CD4-positive, alpha-beta T cell treated with Interleukin-4 for 4 hours (primary cell): Measurements from ENCODE around the gene OR2M7.
"Not testable (repeated sequence)": the region's sequence is repeated elsewhere in the genome, so short reads cannot be mapped to it uniquely, and the experiment has no call there.

ENCODE experiments used
- DNase-seq: peaks from one replicate; pipeline ENCODE4 v3.0.0-alpha.2; 2020

Gene OR2M7

GRCh38 chr1:248324468-248324867, at the start of gene OR2M7:
Gene OR2M7, minus strand, starts transcription at chr1:248324568. Its CDS starts 0 bp downstream, at chr1:248324568.
- DNase-seq: no peak

GRCh38 chr1:248373761-248374160, 49.4 kb upstream of the OR2M7 start:
- no peak for DNase-seq

GRCh38 chr1:248372394-248372793, 48.0 kb upstream of the OR2M7 start:
- DNase-seq: no peak

- no peak for DNase-seq
Measured at GRCh38 chr1:248366609-248367008, 42.2 kb upstream of the OR2M7 start.

- no peak for DNase-seq
Measured at GRCh38 chr1:248361121-248361715, 36.9 kb upstream of the OR2M7 start, which contains the start of gene OR2T4. Gene OR2T4, plus strand, starts transcription at chr1:248361665. Its CDS starts 0 bp downstream, at chr1:248361665.

GRCh38 chr1:248359415-248359814, 35.0 kb upstream of the OR2M7 start:
- DNase-seq: no peak

GRCh38 chr1:248348475-248348874, 24.1 kb upstream of the OR2M7 start, which contains the start of gene OR14C36:
Gene OR14C36, plus strand, starts transcription at chr1:248348775. Its CDS starts 0 bp downstream, at chr1:248348775.
- DNase-seq: no peak

- DNase-seq: no peak
Measured at GRCh38 chr1:248343451-248343850, 19.1 kb upstream of the OR2M7 start.

GRCh38 chr1:248316796-248317195, 7.6 kb downstream of the OR2M7 start:
- DNase-seq: no peak

- DNase-seq: not testable (repeated sequence)
Measured at GRCh38 chr1:248306740-248307139, 17.6 kb downstream of the OR2M7 start.

GRCh38 chr1:248306103-248306502, 18.3 kb downstream of the OR2M7 start:
- DNase-seq: no peak

GRCh38 chr1:248305672-248306071, 18.7 kb downstream of the OR2M7 start:
- not testable (repeated sequence) for DNase-seq

GRCh38 chr1:248303324-248303723, 21.0 kb downstream of the OR2M7 start, which contains the start of gene OR2T12:
Gene OR2T12, minus strand, starts transcription at chr1:248303424. Its CDS starts 7,846 bp downstream, at chr1:248295578.
- DNase-seq: no peak

GRCh38 chr1:248288391-248288790, 36.0 kb downstream of the OR2M7 start:
- DNase-seq: no peak

- no peak for DNase-seq
Measured at GRCh38 chr1:248277876-248278275, 46.5 kb downstream of the OR2M7 start, which contains the start of gene OR2T33. Gene OR2T33, minus strand, starts transcription at chr1:248277976. Its CDS starts 4,162 bp downstream, at chr1:248273814.
